Astrocyte of the cerebellum (primary cell): ENCODE measurements around the gene THSD7B.

ENCODE experiments used
- DNase-seq: peaks from one replicate; pipeline ENCODE4 v3.0.0-alpha.2; 2011; ENCODE audit warnings: low read depth
- H3K4me3 ChIP-seq: 2 replicates; pipeline ENCODE4 v1.5.1; 2011; ENCODE audit warnings: mild to moderate bottlenecking, low read depth, low read length, moderate library complexity
- in situ Hi-C: cut with HindIII; loops from 2 replicates; pipeline ENCODE4 v1.10.0; 2017; ENCODE audit warnings: low sequenced_read_pairs
- TF ChIP-seq, protein P1 (sequence below): IDR thresholded peaks from 2 replicates; pipeline ENCODE4 v1.5.1; 2012; ENCODE audit warnings: low read length, low read depth, moderate library complexity, mild to moderate bottlenecking; ENCODE audit errors: missing control alignments

The THSD7B gene

DNA sequence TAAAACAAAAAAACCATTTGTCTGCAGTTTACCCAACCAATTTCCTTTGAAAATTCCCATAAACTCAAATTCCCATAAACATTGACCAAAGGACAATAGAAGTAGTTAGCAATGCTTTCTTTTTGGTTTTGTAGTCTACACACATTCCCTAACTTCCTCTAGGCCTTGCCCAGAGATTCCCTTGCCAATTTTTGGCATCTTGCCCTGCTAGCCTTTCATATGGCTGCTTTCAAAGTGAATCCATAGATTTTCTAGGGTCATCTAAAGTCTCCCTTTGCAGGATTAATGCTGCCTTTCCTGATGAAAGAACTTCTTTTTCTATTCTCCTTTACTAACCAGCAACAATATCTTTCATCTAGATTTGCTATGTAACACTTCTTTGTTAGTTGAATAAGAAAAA lies 33.4 kb downstream of the THSD7B start:
- in situ Hi-C loops = no loop called here
- TF ChIP-seq, protein P1, sequence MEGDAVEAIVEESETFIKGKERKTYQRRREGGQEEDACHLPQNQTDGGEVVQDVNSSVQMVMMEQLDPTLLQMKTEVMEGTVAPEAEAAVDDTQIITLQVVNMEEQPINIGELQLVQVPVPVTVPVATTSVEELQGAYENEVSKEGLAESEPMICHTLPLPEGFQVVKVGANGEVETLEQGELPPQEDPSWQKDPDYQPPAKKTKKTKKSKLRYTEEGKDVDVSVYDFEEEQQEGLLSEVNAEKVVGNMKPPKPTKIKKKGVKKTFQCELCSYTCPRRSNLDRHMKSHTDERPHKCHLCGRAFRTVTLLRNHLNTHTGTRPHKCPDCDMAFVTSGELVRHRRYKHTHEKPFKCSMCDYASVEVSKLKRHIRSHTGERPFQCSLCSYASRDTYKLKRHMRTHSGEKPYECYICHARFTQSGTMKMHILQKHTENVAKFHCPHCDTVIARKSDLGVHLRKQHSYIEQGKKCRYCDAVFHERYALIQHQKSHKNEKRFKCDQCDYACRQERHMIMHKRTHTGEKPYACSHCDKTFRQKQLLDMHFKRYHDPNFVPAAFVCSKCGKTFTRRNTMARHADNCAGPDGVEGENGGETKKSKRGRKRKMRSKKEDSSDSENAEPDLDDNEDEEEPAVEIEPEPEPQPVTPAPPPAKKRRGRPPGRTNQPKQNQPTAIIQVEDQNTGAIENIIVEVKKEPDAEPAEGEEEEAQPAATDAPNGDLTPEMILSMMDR = no peak
- DNase-seq = no peak
- H3K4me3 ChIP-seq = no peak overlapping the region

DNA sequence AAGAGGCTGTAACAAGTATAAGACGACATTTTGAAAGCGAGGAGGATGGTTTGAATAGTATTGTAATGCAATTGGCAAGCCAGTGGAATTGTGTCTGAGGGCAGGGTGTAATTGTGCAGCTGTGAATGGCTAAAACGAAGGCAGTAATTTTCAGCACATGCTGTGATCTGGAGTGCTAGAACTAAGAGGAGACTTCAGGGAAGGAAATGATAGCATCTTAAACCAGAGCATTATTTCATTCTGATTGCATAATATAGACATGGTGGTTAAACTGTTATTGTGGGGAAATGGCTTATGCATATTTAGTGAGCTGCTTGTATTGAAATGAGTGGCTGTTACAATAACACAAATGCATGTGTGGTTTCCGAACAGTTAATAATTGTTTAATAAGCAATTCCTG lies 36.3 kb downstream of the THSD7B start:
- TF ChIP-seq, protein P1 = no peak
- DNase-seq = no peak
- H3K4me3 ChIP-seq = no peak overlapping the region
- in situ Hi-C loops = no loop called here

DNA sequence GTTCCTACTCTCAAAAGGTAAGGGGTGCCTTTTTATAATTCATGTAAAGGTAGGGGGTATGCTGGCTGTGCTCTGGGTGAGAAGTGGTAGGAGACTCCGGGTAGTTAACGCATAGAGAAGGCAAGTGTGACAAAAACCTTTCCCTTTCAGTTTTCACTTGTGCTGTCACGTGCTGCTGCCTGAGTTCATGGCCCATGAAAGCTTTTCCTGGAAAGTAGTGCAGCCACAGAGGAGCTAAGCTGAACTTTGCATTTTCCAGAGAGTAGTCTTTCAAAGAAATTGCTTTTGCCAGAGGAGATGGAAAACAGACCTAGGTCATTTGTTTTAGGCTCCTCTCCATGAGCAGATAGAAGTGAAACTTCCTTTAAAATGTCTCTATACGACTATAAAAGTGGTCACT lies 44.7 kb downstream of the THSD7B start:
- in situ Hi-C loops = no loop called here
- no peak overlapping the region for H3K4me3 ChIP-seq
- TF ChIP-seq, protein P1 = no peak
- no peak for DNase-seq

DNA sequence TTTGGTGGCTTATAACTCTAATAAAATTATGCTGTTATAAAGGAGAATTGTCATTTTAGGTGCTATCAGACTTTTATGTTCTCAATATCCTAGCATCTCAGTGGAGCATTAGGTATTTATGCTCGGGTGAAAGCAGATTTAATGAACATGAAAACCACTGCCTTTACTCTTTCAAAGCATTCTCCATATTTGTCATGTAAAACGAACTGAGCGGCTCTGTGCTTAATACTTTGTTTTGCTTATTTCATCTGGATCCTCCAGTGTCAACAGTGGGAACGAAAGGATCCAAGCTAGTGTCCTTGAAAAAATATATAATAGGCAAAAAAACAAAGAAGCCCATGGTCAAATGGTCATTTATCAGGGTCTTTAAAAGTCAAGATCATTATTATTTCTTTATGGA lies 53.5 kb downstream of the THSD7B start:
- in situ Hi-C loops = no loop called here
- no peak overlapping the region for H3K4me3 ChIP-seq
- no peak for DNase-seq
- TF ChIP-seq, protein P1 = no peak

DNA sequence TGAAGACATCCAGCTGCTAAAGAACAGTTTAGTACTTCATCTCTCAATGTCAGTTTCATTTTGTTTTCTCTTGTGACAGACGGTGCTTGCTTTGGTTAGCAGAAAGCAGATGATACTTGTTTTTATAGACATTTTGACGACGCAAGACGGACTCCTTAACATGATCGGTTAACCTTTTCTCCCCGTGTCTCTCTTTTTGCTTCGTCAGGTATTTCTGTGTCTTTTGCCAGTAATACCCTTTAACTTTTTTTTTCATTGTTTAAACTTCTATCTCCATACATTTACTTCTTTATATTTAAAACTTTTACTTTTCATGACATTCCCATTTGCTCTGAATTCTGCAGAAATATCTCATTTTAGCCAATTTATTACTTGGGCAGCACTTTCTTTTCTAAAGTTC lies 57.9 kb downstream of the THSD7B start:
- TF ChIP-seq, protein P1 = no peak
- in situ Hi-C loops = no loop called here

DNA sequence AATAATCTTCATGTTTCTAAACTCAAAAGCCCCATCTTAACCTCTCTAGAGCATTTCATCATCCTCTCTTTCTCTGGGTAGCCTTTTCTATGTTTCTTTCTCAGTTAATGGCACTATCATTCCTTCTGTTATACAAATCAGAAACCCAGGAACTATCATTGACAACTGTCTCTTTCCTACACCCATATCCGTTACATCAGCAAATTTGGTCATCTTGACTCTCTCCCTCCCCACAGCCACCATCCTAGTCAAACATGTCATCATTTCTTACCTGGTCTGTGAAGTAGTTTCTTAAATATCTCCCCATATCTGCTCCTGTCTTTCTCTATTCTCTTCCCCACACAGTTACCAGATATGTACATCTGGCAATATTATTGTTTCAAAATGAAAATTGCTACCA lies 62.8 kb downstream of the THSD7B start:
- in situ Hi-C loops = no loop called here
- DNase-seq = no peak
- TF ChIP-seq, protein P1 = no peak
- H3K4me3 ChIP-seq = no peak overlapping the region

More for the DNA sequence above, 57.9 kb downstream of the THSD7B start:
- DNase-seq = no peak
- no peak overlapping the region for H3K4me3 ChIP-seq

DNA sequence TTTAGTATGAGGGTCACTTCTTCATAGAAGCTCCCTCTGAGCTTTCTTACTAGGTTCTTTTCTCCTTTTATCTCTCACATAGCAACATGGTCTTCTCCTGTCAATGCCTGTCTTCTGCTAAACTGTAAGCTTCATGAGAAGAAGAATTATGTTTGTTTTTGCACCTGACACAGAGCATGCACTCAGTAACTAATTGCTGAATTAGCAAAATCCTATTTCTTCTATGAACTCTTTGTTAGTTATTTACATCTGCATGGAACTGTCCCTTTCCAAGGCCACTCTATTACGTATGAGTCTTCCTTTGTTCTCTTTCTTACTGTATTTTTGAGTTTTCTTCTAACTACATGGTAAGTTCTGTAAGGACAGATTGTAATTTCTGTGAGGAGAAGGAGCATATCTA lies 63.4 kb downstream of the THSD7B start:
- TF ChIP-seq, protein P1 = no peak
- H3K4me3 ChIP-seq = no peak overlapping the region
- DNase-seq = no peak
- in situ Hi-C loops = no loop called here
